GM21717 (cell line): ENCODE data around the gene SETD1B.
"Not testable (repeated sequence)": the region's sequence is repeated elsewhere in the genome, so short reads cannot be mapped to it uniquely, and the experiment has no call there.

Experiments used
- ATAC-seq: cut with Tn5 transposase; IDR thresholded peaks from one replicate; pipeline ENCODE4 v1.9.1; 2021; ENCODE audit warnings: mild to moderate bottlenecking, moderate library complexity; ENCODE audit not compliant: unreplicated experiment

The SETD1B gene

DNA sequence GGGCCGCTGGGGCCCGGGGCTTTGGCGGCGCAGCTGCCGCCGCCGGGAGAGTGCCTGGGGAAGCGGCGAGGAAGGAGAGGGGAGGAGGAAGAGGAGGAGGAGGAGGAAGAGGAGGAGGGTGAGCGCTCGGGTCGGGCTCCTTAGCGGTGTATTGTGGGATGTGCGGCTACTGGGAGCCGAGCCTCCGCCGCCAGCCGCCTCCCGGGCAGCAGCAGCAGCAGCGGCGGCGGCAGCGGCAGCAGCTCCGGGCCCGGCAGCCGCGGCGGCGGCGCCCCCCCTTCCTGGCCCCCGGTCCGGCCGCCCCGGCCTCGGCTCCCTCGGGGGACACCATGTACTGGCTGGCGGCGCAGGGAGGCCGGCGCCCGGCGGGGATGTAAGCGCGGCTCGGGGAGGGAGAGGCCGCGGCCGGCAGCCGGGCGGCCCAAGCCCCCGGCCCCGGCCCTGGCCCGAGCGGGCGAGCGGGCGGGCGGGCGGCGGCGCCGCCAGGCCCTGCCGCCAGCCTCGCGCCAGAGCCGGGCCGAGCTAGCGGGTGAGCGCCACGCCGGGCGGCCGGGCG, at the start of gene SETD1B:
TSS of gene SETD1B (plus strand) at position 149 of the 556 bp plus-strand sequence. CDS start 729 bp downstream, outside the sequence.
- ATAC-seq = no peak

DNA sequence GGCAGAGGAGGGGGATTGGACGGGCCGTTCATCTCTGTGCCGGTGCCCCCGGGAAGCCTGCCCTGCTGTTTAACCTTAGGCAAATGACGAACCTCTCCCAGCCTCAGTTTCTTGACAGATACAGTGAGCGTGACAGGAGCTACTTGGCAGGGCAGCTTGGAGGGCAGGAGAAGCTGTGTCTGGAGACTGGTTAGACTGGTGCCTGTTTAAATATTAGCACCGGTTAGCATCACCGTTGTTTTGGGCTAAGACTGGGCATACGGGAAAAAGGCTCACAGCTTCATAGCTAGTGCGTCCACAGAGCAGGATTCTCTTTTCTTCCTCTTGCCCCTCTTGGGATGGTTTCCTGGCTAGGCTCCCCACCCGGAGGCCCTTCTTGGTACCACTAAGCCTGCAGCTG, 49.0 kb upstream of the SETD1B start:
- no peak for ATAC-seq

GRCh38 chr12:121755591-121755990, 48.2 kb upstream of the SETD1B start:
- ATAC-seq = no peak

DNA sequence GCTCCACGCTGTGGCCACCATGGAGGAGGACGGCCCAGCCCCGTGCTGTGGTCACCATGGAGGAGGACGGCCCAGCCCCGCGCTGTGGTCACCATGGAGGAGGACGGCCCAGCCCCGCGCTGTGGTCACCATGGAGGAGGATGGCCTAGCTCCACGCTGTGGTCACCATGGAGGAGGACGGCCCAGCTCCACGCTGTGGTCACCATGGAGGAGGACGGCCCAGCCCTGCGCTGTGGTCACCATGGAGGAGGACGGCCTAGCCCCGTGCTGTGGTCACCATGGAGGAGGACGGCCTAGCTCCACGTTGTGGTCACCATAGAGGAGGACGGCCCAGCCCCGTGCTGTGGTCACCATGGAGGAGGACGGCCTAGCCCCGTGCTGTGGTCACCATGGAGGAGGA, 45.3 kb upstream of the SETD1B start:
- ATAC-seq = not testable (repeated sequence)

DNA sequence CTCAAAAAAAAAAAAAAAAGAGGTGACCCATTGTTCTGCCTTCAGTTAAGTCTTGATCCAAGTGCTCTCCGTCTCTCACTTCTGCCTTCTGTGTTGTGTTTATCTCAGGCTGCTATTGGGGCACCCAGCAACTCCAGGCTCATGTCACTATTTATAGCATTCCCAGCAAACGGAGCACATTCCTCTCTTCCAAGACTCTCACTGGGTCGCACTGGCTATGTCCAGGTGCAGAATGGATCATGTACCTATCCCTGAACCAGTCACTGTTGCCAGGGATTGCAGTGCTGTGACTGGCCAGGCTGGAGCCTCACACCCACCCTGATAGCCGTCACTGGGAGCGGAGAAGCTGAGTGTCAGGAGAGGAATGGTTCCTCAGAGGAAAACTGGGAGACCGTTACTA, 41.5 kb upstream of the SETD1B start:
- ATAC-seq = no peak

DNA sequence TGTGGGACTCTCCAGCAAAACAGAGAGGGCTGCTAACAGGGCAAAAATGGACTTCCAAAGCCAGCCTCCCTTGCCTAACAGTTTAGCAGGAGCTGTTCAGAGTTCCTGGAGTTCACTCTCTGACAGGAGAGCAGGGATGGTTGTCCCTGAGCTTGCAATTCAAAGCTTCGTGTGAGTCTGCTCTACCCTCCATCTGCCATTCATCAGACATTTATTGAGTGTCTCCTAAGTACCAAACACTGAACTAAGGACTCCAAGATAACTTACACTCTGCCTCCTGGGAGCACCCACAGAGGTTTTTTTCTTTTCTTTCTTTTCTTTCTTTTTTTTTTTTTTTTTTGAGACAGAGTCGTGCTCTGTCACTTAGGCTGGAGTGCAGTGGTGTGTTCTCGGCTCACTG, 39.0 kb upstream of the SETD1B start:
- no peak for ATAC-seq

- ATAC-seq = no peak
These were observed 38.2 kb upstream of the SETD1B start for GRCh38 chr12:121765573-121765972.

GRCh38 chr12:121766290-121767039, 37.3 kb upstream of the SETD1B start:
- no peak for ATAC-seq

GRCh38 chr12:121767525-121768016, 36.2 kb upstream of the SETD1B start:
- ATAC-seq = no peak

GRCh38 chr12:121769297-121769830, 34.4 kb upstream of the SETD1B start:
- ATAC-seq = no peak

DNA sequence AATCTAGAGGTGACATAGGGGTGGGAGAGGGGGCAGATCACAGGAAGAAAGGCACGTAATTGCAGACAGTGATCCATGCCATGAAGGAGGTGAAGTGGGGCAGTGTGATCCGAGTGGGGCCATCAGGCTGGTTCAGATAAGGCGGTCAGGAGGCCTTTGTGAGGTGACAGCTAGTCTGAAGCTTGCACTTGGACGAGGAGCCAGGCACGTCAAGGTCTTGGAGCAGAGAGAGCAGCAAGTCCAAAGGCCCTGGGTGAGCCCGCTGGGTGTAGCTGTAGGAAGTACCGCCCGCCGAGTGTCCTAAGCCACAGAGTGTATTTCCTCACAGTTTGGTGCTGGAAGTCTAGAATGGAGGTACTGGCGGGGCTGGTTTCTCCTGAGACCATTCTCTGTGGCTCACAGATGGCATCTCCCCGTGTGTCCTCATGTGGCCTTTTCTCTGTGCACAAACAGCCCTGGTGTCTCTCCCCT, 33.9 kb upstream of the SETD1B start:
- ATAC-seq = no peak

DNA sequence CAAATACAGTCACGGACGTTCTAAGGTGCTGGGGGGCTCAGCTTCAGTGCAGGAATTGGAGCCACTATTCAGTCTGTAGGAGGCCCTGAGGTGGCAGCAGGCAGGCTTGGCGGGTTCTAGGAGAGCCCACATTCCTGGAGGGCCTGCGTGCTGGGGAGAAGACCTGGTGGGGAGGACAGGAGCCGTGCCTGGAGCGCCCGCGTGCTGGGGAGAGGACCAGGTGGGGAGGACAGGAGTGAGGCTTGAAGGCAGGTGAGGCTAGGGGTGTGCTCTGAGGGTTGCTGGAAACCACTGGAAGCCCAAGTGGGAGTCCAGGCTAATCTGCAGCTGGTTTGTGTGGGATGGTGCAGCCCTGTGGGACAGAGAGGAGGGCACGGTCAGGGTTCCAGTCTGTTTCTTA, 33.4 kb upstream of the SETD1B start:
- no peak for ATAC-seq

DNA sequence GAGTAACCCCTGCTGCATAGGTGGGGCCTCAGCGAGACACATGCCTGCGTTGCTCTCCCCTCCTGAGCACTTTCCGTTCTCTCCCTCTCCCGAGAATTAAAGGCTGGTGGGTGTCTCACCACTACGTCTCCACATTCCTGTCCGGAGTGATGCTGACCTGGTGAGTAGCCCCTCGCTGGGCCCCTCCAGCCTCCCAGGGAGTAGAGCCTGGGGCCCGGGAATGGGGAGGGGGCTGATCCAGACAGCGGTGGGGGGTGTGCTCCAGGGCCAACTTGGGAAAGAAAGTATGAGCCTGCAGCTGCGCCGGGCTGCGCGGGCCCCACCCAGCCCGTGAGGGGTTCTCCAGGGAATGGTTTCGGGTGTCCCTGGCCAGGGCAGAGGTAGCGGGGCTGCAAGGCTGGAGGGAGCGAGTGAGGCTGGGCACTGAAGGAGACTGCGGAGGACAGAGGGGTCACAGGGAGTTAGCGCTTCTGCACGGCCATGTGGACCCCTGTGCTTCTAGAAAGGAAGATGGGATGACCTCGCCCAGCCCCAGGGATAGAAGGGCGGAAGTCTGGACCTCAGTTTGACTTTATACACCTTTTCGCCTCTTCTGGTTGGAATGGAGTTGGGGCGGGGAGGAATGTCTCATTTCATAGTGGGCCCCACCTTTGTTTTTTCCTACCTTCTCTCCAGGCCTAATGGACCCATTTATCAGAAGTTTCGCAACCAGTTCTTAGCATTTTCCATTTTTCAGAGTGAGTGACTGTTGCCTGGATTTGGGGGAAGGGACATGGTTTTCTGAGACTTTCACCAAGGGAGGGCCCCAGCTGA, 32.8 kb upstream of the SETD1B start:
- ATAC-seq = no peak

- ATAC-seq = peak; percentile 43
These were observed 30.6 kb upstream of the SETD1B start for GRCh38 chr12:121773011-121773777.

DNA sequence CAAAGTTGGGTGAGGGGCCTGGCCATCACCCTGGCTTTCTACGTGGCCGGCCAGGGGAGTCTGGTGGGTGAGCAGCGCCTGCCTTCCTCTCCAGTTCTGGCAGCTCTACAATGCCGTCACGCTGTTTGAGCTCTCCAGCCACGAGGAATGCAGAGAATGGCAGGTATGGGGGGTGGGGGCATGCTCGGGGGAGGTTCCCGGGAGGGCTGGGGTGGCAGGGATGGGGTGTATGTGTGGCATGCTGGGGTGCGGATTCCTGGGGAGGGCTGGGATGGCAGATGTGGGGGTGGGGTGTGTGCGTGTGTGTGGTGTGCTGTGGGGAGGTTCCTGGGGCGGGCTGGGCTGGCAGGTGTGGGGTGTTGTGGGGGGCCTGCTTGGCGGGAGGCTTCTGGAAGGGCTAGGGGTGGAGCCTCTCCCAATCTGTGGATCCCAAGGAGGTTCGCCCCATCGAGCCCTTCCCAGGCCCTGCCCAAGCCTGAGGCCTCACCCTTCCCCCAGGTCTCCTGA, 28.8 kb upstream of the SETD1B start:
- no peak for ATAC-seq

GRCh38 chr12:121775501-121775900, 28.3 kb upstream of the SETD1B start:
- ATAC-seq = no peak

- ATAC-seq = no peak
These were observed 27.4 kb upstream of the SETD1B start for GRCh38 chr12:121776190-121777098.

DNA sequence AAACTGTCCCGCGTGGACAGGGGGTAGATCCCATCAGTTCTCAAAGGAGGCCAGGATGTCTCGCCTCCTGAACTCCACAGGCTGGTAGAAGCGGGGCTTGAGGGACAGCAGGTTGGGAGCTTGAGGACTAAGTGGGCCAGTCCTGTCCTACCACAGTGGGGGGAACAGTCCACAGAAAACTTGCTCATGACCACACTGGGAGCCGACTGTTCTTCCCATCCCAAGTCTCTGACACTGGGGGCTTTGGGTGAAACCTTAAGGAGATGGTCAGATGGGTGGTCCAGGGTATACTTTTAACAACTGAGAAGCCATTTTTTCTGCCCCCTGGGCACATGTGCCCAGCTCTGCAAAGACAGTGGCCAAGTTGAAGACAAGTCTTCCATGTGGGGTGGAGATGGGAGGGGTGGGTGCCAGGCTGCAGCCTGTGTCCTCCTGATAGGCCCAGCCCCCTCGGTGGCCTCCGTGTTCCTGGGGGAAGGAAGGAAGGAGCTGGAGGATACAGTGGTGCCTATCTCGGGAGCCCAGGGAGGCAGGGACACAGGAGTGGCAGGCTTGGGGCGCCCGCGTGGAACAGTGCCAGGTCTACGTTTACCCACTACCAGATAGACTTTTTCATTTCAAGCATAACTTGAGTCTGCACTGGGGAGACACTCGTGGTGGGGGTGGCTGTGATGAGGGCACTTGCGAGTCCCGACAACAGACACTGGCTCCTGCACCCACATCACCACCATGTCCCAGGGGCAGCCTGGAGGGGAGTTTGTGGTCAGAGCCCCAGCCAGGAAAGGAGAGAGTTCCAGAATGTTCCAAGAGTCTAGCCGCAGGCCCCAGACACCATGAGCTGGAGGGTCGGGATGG, 25.0 kb upstream of the SETD1B start:
- no peak for ATAC-seq
